ENCODE results near the gene TSPAN14. TPM values are rescaled to one million over a fixed set of nuclear protein-coding genes. Genes with fewer than 3 reads are reported as not detected.

TSPAN14 gene
- total RNA-seq, 1 experiment from 2014 or later: 46.9 TPM

- peaks cover 6% of the 10 kb centered on the region for H3K36me3 Mint-ChIP-seq (ENCODE audit: insufficient read depth, unreplicated experiment)
- no peaks in the 10 kb centered on the region for H3K9me3 Mint-ChIP-seq (ENCODE audit: unreplicated experiment)
- DNase-seq (ENCODE audit: unreplicated experiment): no peak
- peak overlapping the region; percentile 5 for H3K4me3 Mint-ChIP-seq (ENCODE audit: unreplicated experiment)
- H3K27me3 Mint-ChIP-seq (ENCODE audit: insufficient read depth, unreplicated experiment): no peaks in the 10 kb centered on the region
- H3K4me1 Mint-ChIP-seq (ENCODE audit: insufficient read depth, unreplicated experiment): peaks cover 15% of the 10 kb centered on the region
- BruUV-seq (replicated peaks): no TSS peak
- ChIA-PET POLR2A (no interaction called here), CTCF (interaction anchor here (0.6 to 1.3 kb wide), 10 partner anchors 10 to 482 kb away, joined by 3 to 8 read pairs (median 4); no protein-coding TSS in a partner anchor)
- no peak overlapping the region for H3K27ac Mint-ChIP-seq (ENCODE audit: low read depth, unreplicated experiment)
- TF ChIP-seq, protein P1, sequence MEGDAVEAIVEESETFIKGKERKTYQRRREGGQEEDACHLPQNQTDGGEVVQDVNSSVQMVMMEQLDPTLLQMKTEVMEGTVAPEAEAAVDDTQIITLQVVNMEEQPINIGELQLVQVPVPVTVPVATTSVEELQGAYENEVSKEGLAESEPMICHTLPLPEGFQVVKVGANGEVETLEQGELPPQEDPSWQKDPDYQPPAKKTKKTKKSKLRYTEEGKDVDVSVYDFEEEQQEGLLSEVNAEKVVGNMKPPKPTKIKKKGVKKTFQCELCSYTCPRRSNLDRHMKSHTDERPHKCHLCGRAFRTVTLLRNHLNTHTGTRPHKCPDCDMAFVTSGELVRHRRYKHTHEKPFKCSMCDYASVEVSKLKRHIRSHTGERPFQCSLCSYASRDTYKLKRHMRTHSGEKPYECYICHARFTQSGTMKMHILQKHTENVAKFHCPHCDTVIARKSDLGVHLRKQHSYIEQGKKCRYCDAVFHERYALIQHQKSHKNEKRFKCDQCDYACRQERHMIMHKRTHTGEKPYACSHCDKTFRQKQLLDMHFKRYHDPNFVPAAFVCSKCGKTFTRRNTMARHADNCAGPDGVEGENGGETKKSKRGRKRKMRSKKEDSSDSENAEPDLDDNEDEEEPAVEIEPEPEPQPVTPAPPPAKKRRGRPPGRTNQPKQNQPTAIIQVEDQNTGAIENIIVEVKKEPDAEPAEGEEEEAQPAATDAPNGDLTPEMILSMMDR (IDR thresholded peaks at IDR 0.05; ENCODE audit: unreplicated experiment): no peak
- intact Hi-C loops (cut with micrococcal nuclease): loop anchor here (5.0 kb wide), 1 partner anchor 125 kb away; no protein-coding TSS in a partner anchor
Observed at GRCh38 chr10:80537086-80537735, 83.1 kb downstream of the TSPAN14 start.

GRCh38 chr10:80537736-80538480, 83.8 kb downstream of the TSPAN14 start, which contains the start of gene SH2D4B:
SH2D4B (plus strand) TSS chr10:80537902; CDS start chr10:80538332, 430 bp downstream.
- no peak for DNase-seq (ENCODE audit: unreplicated experiment)
- ChIA-PET CTCF (interaction anchor here (1.2 kb wide), 1 partner anchor 162 kb away, joined by 4 read pairs; no protein-coding TSS in a partner anchor), POLR2A (no interaction called here)
- H3K4me1 Mint-ChIP-seq (ENCODE audit: insufficient read depth, unreplicated experiment): peaks cover 16% of the 10 kb centered on the region
- H3K9me3 Mint-ChIP-seq (ENCODE audit: unreplicated experiment): no peaks in the 10 kb centered on the region
- TF ChIP-seq, protein P1 (IDR thresholded peaks at IDR 0.05; ENCODE audit: unreplicated experiment): no peak
- H3K27ac Mint-ChIP-seq (ENCODE audit: low read depth, unreplicated experiment): no peak within 1 kb of the TSS
- BruUV-seq (replicated peaks): no TSS peak
- H3K36me3 Mint-ChIP-seq (ENCODE audit: insufficient read depth, unreplicated experiment): peaks cover 6% of the 10 kb centered on the region
- no peaks in the 10 kb centered on the region for H3K27me3 Mint-ChIP-seq (ENCODE audit: insufficient read depth, unreplicated experiment)
- intact Hi-C loops (cut with micrococcal nuclease): loop anchor here (5.0 kb wide), 1 partner anchor 124 kb away; no protein-coding TSS in a partner anchor
- peak within 1 kb of the TSS; percentile 5 for H3K4me3 Mint-ChIP-seq (ENCODE audit: unreplicated experiment)

DNA sequence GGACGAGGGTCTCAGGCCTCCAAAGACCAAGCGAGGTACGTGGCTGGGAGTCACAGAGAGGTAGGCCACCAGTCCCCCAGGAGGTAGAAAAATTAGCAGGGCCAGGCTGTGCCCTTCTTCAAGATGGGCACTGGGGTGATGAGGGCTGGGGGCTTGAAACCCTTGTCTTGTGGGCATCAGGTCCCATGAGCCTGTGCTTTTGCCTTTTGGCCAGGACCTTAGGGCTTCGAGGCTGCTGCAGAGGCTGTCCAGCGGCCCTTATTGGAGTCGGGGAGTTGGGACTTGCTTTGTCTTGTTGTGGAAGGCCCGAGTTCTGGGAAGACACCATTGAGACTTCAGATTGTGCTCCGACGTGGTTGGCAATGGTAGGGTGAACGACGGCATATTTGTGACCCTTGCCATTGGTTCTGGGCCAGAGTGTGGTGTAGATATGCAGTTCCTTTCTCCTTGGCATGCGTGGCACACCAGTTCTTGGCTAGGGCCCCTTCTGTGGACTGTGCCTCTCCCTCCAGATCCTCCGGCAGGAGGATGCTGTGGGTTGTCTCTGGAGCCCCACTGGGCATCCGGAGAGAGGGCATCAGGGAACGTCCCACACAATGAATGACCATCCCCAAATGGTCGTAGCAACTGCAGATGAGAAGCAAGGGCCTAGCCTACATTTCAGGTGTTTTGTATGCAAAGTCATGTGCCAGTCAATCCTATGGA, 84.5 kb downstream of the TSPAN14 start:
- ChIA-PET CTCF (interaction anchor here (1.2 kb wide), 1 partner anchor 161 kb away, joined by 4 read pairs; no protein-coding TSS in a partner anchor), POLR2A (no interaction called here)
- H3K4me1 Mint-ChIP-seq (ENCODE audit: insufficient read depth, unreplicated experiment): peaks cover 16% of the 10 kb centered on the region
- no peaks in the 10 kb centered on the region for H3K27me3 Mint-ChIP-seq (ENCODE audit: insufficient read depth, unreplicated experiment)
- H3K36me3 Mint-ChIP-seq (ENCODE audit: insufficient read depth, unreplicated experiment): peaks cover 6% of the 10 kb centered on the region
- TF ChIP-seq, protein P1 (IDR thresholded peaks at IDR 0.05; ENCODE audit: unreplicated experiment): no peak
- H3K4me3 Mint-ChIP-seq (ENCODE audit: unreplicated experiment): no peak overlapping the region
- DNase-seq (ENCODE audit: unreplicated experiment): no peak
- intact Hi-C loops (cut with micrococcal nuclease): loop anchor here (5.0 kb wide), 1 partner anchor 124 kb away; no protein-coding TSS in a partner anchor
- BruUV-seq (replicated peaks): no TSS peak
- H3K9me3 Mint-ChIP-seq (ENCODE audit: unreplicated experiment): no peaks in the 10 kb centered on the region
- no peak overlapping the region for H3K27ac Mint-ChIP-seq (ENCODE audit: low read depth, unreplicated experiment)
